Measurements from ENCODE around the gene SGCA. TPM values are rescaled to one million over a fixed set of nuclear protein-coding genes. Genes with fewer than 3 reads are reported as not detected.
A peak's percentile ranks its signal among the peaks of the same experiment; 100 is the strongest.

SGCA gene
- total RNA-seq, 1 experiment from 2014 or later = 0.24 TPM

- Histone ChIP-seq H3K9me3 (ENCODE audit: control insufficient read depth, low read depth, low read length) (no peaks in the 10 kb centered on the region), H3K9ac (ENCODE audit: extremely low read depth, insufficient read length, low read length) (no peak overlapping the region), H3K4me1 (ENCODE audit: insufficient read depth, low read length) (no peaks in the 10 kb centered on the region), H3K56ac (ENCODE audit: insufficient read length, low read depth, low read length) (no peak overlapping the region), H4K5ac (ENCODE audit: insufficient read length, low read depth, low read length) (no peak overlapping the region), H3K23me2 (ENCODE audit: insufficient read length, low read depth, low read length, poor library complexity, severe bottlenecking) (no peaks in the 10 kb centered on the region), H3K79me2 (ENCODE audit: insufficient read depth, low read length) (no peaks in the 10 kb centered on the region), H3K4ac (ENCODE audit: low read depth, low read length) (no peak overlapping the region), H3K27ac (ENCODE audit: insufficient read length, low read depth, low read length) (no peak overlapping the region), H3T11ph (ENCODE audit: low read length) (no peak overlapping the region), H2AK5ac (ENCODE audit: insufficient read length, low read length) (no peak overlapping the region), H3K27me3 (ENCODE audit: insufficient read depth, low read length) (no peaks in the 10 kb centered on the region), H2BK120ac (ENCODE audit: low read depth, low read length, poor library complexity, severe bottlenecking) (no peak overlapping the region), H3K18ac (ENCODE audit: insufficient read length, low read depth, low read length) (no peak overlapping the region), H2BK20ac (ENCODE audit: low read depth, low read length, poor library complexity, severe bottlenecking) (no peak overlapping the region), H3K79me1 (ENCODE audit: insufficient read depth, low read depth, low read length, poor library complexity, severe bottlenecking) (no peaks in the 10 kb centered on the region), H4K20me1 (ENCODE audit: control insufficient read depth, insufficient read depth, insufficient read length) (no peaks in the 10 kb centered on the region), H4K91ac (ENCODE audit: insufficient read length, low read depth, low read length) (no peak overlapping the region), H4K8ac (replicated peaks; ENCODE audit: insufficient read length, low read depth, low read length) (no peak overlapping the region), H2AFZ (ENCODE audit: low read length) (no peak overlapping the region), H3K4me2 (ENCODE audit: insufficient read depth, insufficient read length, low read length) (no peak overlapping the region), H2BK5ac (ENCODE audit: insufficient read length, low read length) (no peak overlapping the region), H2BK15ac (ENCODE audit: low read depth, low read length) (no peak overlapping the region), H2BK12ac (ENCODE audit: insufficient read length, low read depth, low read length) (no peak overlapping the region), H3K23ac (ENCODE audit: insufficient read length, low read depth, low read length) (no peak overlapping the region), H3K14ac (ENCODE audit: insufficient read depth, low read length) (no peak overlapping the region)
- DNase-seq = no peak
- peaks cover 5 to 79% (median 75%) of the 10 kb centered on the region in 3 experiments; a peak in 6 of 7 replicates for H3K36me3 Mint-ChIP-seq (ENCODE audit: insufficient read depth in 1 of 3, low read depth in 3 of 3)
- TF ChIP-seq, protein P1, sequence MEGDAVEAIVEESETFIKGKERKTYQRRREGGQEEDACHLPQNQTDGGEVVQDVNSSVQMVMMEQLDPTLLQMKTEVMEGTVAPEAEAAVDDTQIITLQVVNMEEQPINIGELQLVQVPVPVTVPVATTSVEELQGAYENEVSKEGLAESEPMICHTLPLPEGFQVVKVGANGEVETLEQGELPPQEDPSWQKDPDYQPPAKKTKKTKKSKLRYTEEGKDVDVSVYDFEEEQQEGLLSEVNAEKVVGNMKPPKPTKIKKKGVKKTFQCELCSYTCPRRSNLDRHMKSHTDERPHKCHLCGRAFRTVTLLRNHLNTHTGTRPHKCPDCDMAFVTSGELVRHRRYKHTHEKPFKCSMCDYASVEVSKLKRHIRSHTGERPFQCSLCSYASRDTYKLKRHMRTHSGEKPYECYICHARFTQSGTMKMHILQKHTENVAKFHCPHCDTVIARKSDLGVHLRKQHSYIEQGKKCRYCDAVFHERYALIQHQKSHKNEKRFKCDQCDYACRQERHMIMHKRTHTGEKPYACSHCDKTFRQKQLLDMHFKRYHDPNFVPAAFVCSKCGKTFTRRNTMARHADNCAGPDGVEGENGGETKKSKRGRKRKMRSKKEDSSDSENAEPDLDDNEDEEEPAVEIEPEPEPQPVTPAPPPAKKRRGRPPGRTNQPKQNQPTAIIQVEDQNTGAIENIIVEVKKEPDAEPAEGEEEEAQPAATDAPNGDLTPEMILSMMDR (conservative IDR thresholded peaks at IDR 0.05) = no peak
- H3K4me1 Mint-ChIP-seq = peaks cover 10 to 13% of the 10 kb centered on the region in 2 experiments
- no CpG with 5 or more reads among the region's 11 CpGs for whole genome bisulfite sequencing (ENCODE audit: extremely low coverage, insufficient read length, low lambda C conversion rate)
- no peaks in the 10 kb centered on the region for H3K27me3 Mint-ChIP-seq (ENCODE audit: low read depth)
- H3K27ac Mint-ChIP-seq = peak overlapping the region in 1 of 3 experiments; percentile 10; a peak in 1 of 7 replicates
- no peaks in the 10 kb centered on the region for H3K9me3 Mint-ChIP-seq
- H3K4me3 Mint-ChIP-seq = no peak overlapping the region; a peak in 1 of 5 replicates
Observed at GRCh38 chr17:50188921-50189549, 23.2 kb downstream of the SGCA start.

All from H9 (cell line).